ENCODE data around the gene SCUBE2. TPM values are rescaled to one million over a fixed set of nuclear protein-coding genes. Genes with fewer than 3 reads are reported as not detected.
"Not testable (repeated sequence)": the region's sequence is repeated elsewhere in the genome, so short reads cannot be mapped to it uniquely, and the experiment has no call there.

SCUBE2 gene
- total RNA-seq, 2 donors from 2014 or later = 6.6 to 40.0 TPM

DNA sequence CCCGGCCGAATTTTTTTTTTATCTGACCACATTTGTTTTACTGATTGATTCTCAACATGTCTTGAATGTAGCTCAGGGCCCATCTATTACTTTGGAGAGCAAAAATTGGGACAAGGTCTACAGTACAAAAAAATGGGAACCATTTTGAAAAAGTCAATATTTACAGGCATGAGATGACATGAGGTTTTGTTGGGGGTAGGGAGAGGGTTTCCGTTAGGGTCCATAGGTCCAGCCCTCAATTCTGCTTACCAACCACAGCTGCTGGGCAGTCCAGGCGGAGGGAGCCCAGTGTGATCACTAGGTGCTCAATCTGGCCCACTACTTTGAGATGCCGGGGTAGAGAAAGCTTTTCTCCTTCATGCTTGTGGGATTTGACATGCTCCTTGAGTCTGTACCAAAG lies 105.9 kb downstream of the SCUBE2 start:
- Histone ChIP-seq H3K36me3 (replicated peaks in 1 of 2; ENCODE audit: insufficient read depth in 1 of 2, low read depth in 2 of 2) (no peaks in the 10 kb centered on the region), H3K9me3 (no peaks in the 10 kb centered on the region), H3K4me1 (no peaks in the 10 kb centered on the region), H3K4me3 (no peak overlapping the region), H3K27me3 (no peaks in the 10 kb centered on the region), H3K27ac (no peak overlapping the region)
- no peak for DNase-seq
- WGBS, 2 donors = 81 to 89% methylated on average over 4 to 5 of the region's 5 CpGs
- TF ChIP-seq POLR2A (IDR thresholded peaks at IDR 0.05) = no peak
- TF ChIP-seq, protein P1, sequence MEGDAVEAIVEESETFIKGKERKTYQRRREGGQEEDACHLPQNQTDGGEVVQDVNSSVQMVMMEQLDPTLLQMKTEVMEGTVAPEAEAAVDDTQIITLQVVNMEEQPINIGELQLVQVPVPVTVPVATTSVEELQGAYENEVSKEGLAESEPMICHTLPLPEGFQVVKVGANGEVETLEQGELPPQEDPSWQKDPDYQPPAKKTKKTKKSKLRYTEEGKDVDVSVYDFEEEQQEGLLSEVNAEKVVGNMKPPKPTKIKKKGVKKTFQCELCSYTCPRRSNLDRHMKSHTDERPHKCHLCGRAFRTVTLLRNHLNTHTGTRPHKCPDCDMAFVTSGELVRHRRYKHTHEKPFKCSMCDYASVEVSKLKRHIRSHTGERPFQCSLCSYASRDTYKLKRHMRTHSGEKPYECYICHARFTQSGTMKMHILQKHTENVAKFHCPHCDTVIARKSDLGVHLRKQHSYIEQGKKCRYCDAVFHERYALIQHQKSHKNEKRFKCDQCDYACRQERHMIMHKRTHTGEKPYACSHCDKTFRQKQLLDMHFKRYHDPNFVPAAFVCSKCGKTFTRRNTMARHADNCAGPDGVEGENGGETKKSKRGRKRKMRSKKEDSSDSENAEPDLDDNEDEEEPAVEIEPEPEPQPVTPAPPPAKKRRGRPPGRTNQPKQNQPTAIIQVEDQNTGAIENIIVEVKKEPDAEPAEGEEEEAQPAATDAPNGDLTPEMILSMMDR (IDR thresholded peaks at IDR 0.05) = no peak
- intact Hi-C loops (cut with DNase I) = no loop called here
- no peak for ATAC-seq

DNA sequence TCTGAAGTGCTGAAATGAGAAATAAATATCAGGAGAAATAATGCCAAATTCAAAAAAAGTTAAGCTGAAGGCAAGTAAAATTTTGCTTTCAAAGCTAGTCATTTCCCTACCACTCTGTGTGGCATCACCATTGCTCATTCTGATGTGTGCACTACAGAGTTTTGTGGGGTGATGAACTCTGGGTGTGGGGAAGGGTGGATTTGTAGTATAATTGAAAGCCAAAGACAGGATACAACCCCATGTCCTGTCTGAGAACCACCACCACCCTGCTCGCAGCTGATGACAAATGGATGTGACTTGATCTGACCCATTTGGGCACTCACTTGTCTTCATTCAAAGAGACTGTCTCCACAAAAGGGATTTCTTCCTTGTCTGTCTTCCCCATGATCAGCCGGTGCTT lies 107.8 kb downstream of the SCUBE2 start:
- intact Hi-C loops (cut with DNase I) = no loop called here
- H3K36me3 ChIP-seq (replicated peaks in 1 of 2; ENCODE audit: insufficient read depth in 1 of 2, low read depth in 2 of 2) = no peaks in the 10 kb centered on the region
- no peaks in the 10 kb centered on the region for H3K27me3 ChIP-seq
- WGBS, 2 donors = 68 to 87% methylated on average over 2 of the region's 2 CpGs
- H3K4me1 ChIP-seq = no peaks in the 10 kb centered on the region
- TF ChIP-seq, protein P1 (IDR thresholded peaks at IDR 0.05) = no peak
- no peak for TF ChIP-seq POLR2A (IDR thresholded peaks at IDR 0.05)
- ATAC-seq = no peak
- DNase-seq = no peak
- no peaks in the 10 kb centered on the region for H3K9me3 ChIP-seq
- no peak overlapping the region for H3K27ac ChIP-seq
- H3K4me3 ChIP-seq = no peak overlapping the region

DNA sequence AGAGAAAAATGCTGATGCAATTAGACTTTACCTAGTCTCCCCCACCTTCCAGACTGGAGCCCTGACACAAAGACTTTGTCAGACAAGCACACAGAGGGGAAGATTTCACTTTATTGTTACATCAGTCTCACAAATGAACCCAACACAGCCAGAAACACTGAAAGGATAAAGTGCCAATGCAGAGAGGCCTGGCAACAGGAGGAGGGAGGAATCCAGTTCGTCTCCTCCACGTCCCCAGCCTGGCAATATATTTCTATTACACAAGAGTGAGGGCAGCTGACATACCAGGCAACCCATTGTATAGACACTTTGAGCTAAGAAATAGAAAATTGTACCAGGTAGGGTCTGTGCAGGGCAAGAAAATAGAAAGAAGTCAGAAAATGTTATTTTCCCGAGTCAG lies 110.9 kb downstream of the SCUBE2 start:
- DNase-seq (no peak), ATAC-seq (no peak)
- WGBS, 2 donors = 58 to 68% methylated on average over 3 of the region's 3 CpGs
- H3K36me3 ChIP-seq (replicated peaks in 1 of 2; ENCODE audit: insufficient read depth in 1 of 2, low read depth in 2 of 2) = no peaks in the 10 kb centered on the region
- intact Hi-C loops (cut with DNase I) = no loop called here
- no peaks in the 10 kb centered on the region for H3K4me1 ChIP-seq
- no peak overlapping the region for H3K4me3 ChIP-seq
- H3K9me3 ChIP-seq = no peaks in the 10 kb centered on the region
- H3K27me3 ChIP-seq = no peaks in the 10 kb centered on the region
- TF ChIP-seq, protein P1 (IDR thresholded peaks at IDR 0.05) = no peak
- TF ChIP-seq POLR2A (IDR thresholded peaks at IDR 0.05) = no peak
- no peak overlapping the region for H3K27ac ChIP-seq

DNA sequence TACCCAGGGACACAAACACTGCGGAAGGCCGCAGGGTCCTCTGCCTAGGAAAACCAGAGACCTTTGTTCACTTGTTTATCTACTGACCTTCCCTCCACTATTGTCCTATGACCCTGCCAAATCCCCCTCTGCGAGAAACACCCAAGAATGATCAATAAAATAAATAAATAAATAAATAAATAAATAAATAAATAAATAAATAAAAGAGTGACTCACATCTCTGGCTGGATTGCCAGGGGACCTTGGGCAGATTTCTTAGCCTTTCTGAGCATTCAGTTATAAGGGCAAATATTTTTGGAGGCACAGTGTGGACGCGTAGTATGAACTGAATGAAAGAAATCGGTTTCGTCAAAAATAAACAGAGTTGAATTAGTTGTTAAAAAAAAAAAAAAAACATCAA lies 112.0 kb downstream of the SCUBE2 start:
- H3K36me3 ChIP-seq (replicated peaks in 1 of 2; ENCODE audit: insufficient read depth in 1 of 2, low read depth in 2 of 2); H3K4me1 ChIP-seq; H3K27ac ChIP-seq; intact Hi-C loops (cut with DNase I); DNase-seq; ATAC-seq; H3K27me3 ChIP-seq; H3K4me3 ChIP-seq; H3K9me3 ChIP-seq: not testable (repeated sequence)
- WGBS, 2 donors = 79% methylated on average over 5 of the region's 7 CpGs

DNA sequence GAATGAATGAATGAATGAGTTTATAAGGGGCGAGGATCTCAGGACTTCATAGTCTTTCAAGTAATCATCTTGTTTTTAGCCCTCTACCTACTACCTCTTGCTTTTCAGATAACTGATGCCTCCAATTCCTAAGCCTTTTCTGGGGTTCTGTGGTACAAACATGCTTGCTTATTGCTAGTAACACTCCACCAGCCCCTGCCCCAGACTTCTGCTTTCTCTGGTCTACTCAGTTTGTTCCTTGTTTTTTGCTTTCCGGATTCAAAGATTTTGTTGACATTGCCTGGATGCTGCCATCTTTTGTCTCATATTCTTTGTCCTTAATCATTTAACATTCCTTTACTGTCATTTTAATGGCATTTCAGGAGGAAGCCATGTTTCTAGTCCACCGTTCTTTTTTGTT lies 118.3 kb downstream of the SCUBE2 start:
- no peaks in the 10 kb centered on the region for H3K4me1 ChIP-seq
- H3K4me3 ChIP-seq = no peak overlapping the region
- intact Hi-C loops (cut with DNase I) = no loop called here
- TF ChIP-seq POLR2A (IDR thresholded peaks at IDR 0.05) = no peak
- TF ChIP-seq, protein P1 (IDR thresholded peaks at IDR 0.05) = no peak
- DNase-seq (no peak), ATAC-seq (no peak)
- no peaks in the 10 kb centered on the region for H3K27me3 ChIP-seq
- no peak overlapping the region for H3K27ac ChIP-seq
- WGBS, 2 donors = 50 to 63% methylated on average over 3 of the region's 3 CpGs
- H3K36me3 ChIP-seq (replicated peaks in 1 of 2; ENCODE audit: insufficient read depth in 1 of 2, low read depth in 2 of 2) = no peaks in the 10 kb centered on the region
- H3K9me3 ChIP-seq = no peaks in the 10 kb centered on the region

Measured in body of pancreas (tissue), 4 donors.